HepG2 (cell line): ENCODE measurements around the gene MAMSTR. TPM values are rescaled to one million over a fixed set of nuclear protein-coding genes. Genes with fewer than 3 reads are reported as not detected.
A peak's percentile ranks its signal among the peaks of the same experiment; 100 is the strongest.

ENCODE experiments used
- ATAC-seq: fragments of 200-7000 bp; cut with Tn5 transposase; 3 replicates; pipeline ENCODE4 v1.9.1; 2020; ENCODE audit warnings: mild to moderate bottlenecking, moderate library complexity
- BruUV-seq: library from RNA; stranded (reverse); fragments of 400-500 nt; replicated peaks from 2 replicates; lab custom pipeline; 2021; lab: Mats Ljungman, UMichigan
- CTCF ChIA-PET: fragments of 300-600 bp; formaldehyde crosslinking; extraction: SDS; loops from one replicate; lab custom pipeline; 2021; ENCODE audit warnings: low total read pairs, inconsistent platforms, low intra/inter-chr PET ratio; lab: Yijun Ruan, JAX
- POLR2A ChIA-PET: fragments of 350-600 bp; sonication (Branson Sonifier 250); formaldehyde crosslinking; loops from one replicate; lab custom pipeline; 2020; ENCODE audit warnings: antibody characterized with exemption, inconsistent platforms; lab: Yijun Ruan, JAX
- DNase-seq: peaks from one replicate; pipeline ENCODE4 v3.0.0-alpha.2; 2015; ENCODE audit warnings: low spot score
- FAIRE-seq: peaks from 3 replicates; lab custom pipeline; 2011; peaks lifted over from hg19 to GRCh38; lab: Jason Lieb, UNC
- H2AFZ ChIP-seq: one replicate; pipeline ENCODE4 v1.6.1; 2011; ENCODE audit warnings: low read length, inconsistent platforms
- H3K27ac ChIP-seq: fragments of 300-600 bp; 3 replicates; pipeline ENCODE4 v1.8.0; 2011; ENCODE audit warnings: mixed run types, mild to moderate bottlenecking, mixed read lengths, low read length, inconsistent platforms; ENCODE audit not compliant: insufficient read depth; ENCODE audit errors: extremely low read length
- H3K27me3 ChIP-seq, 2 experiments: fragments of 200-600 bp in 1 of 2; 2 replicates in 1 of 2; 3 replicates in 1 of 2; pipeline versions ENCODE4 v1.6.0 to v1.8.0; 2011; ENCODE audit warnings: low read length in 2 of 2, mild to moderate bottlenecking in 2 of 2, moderate library complexity in 2 of 2, inconsistent platforms in 1 of 2; ENCODE audit not compliant: insufficient read depth in 2 of 2, control insufficient read depth in 1 of 2
- H3K36me3 ChIP-seq, 2 experiments: fragments of 200-600 bp in 1 of 2; replicated peaks in 1 of 2; 2 replicates in 1 of 2; 3 replicates in 1 of 2; pipeline versions ENCODE4 v1.5.1 to v1.8.0; 2011; ENCODE audit warnings: low read length in 2 of 2, inconsistent platforms in 1 of 2; ENCODE audit not compliant: insufficient read depth in 2 of 2, control insufficient read depth in 1 of 2
- H3K4me1 ChIP-seq: 2 replicates; pipeline ENCODE4 v1.5.1; 2012; ENCODE audit warnings: low read length, inconsistent platforms; ENCODE audit not compliant: insufficient read depth
- H3K4me2 ChIP-seq: 2 replicates; pipeline ENCODE4 v1.6.0; 2011; ENCODE audit warnings: low read depth, low read length, inconsistent platforms
- H3K4me3 ChIP-seq, 3 experiments: fragments of 200-600 bp in 1 of 3; sonication (generic), shearing (Covaris generic) in 1 of 3; replicated peaks in 1 of 3; 2 replicates each; pipeline ENCODE4 v1.5.1; 2011 to 2016; ENCODE audit warnings: low read length in 3 of 3, inconsistent platforms in 2 of 3, low read depth in 2 of 3, mild to moderate bottlenecking in 2 of 3, control low read depth in 1 of 3, mixed read lengths in 1 of 3; ENCODE audit not compliant: insufficient read depth in 1 of 3
- H3K79me2 ChIP-seq: one replicate; pipeline ENCODE4 v1.6.1; 2011; ENCODE audit warnings: low read length, inconsistent platforms; ENCODE audit not compliant: insufficient read depth
- H3K9ac ChIP-seq: 2 replicates; pipeline ENCODE4 v1.6.0; 2011; ENCODE audit warnings: mild to moderate bottlenecking, low read depth, low read length, inconsistent platforms; ENCODE audit not compliant: insufficient read depth
- H3K9me3 ChIP-seq: 2 replicates; pipeline ENCODE4 v1.5.1; 2012; ENCODE audit warnings: mild to moderate bottlenecking, low read length
- H4K20me1 ChIP-seq: 2 replicates; pipeline ENCODE4 v1.6.0; 2011; ENCODE audit warnings: inconsistent platforms, mild to moderate bottlenecking, low read length, moderate library complexity; ENCODE audit not compliant: insufficient read depth
- ASH2L ChIP-seq: fragments of 300-600, 200-600 bp; sonication (generic); IDR thresholded peaks from 2 replicates; pipeline ENCODE4 v1.7.0; 2017; ENCODE audit warnings: low read depth, mild to moderate bottlenecking, moderate library complexity, mixed read lengths, low read length; ENCODE audit not compliant: insufficient read length
- CEBPG ChIP-seq: IDR thresholded peaks from 2 replicates; pipeline ENCODE4 v1.6.1; 2016
- DMTF1 ChIP-seq: sonication (generic); formaldehyde crosslinking; IDR thresholded peaks from 2 replicates; pipeline ENCODE4 v1.4.0; 2020; ENCODE audit warnings: mild to moderate bottlenecking, missing genetic modification reagents
- RBFOX2 ChIP-seq: fragments of 200-400 bp; formaldehyde crosslinking; IDR thresholded peaks from 2 replicates; pipeline ENCODE4 v1.6.1; 2017; ENCODE audit warnings: low read depth, mild to moderate bottlenecking, low read length
- ZBTB33 ChIP-seq: sonication (generic); formaldehyde crosslinking; IDR thresholded peaks from 2 replicates; pipeline ENCODE4 v1.4.0; 2020; ENCODE audit warnings: missing genetic modification reagents
- ZNF281 ChIP-seq: sonication (generic); formaldehyde crosslinking; IDR thresholded peaks from 2 replicates; pipeline ENCODE4 v1.4.0; 2020; ENCODE audit warnings: missing genetic modification reagents, borderline replicate concordance
- ZNF567 ChIP-seq: sonication (generic); formaldehyde crosslinking; IDR thresholded peaks from 2 replicates; pipeline ENCODE4 v1.8.1; 2023; ENCODE audit warnings: mild to moderate bottlenecking, missing genetic modification reagents, borderline replicate concordance
- ZSCAN21 ChIP-seq: sonication (generic); formaldehyde crosslinking; IDR thresholded peaks from 2 replicates; pipeline ENCODE4 v1.8.0; 2022; ENCODE audit warnings: mild to moderate bottlenecking, missing genetic modification reagents, moderate library complexity, borderline replicate concordance
- WGBS: methylation state at CpG from one replicate; pipeline ENCODE4 v1.1.6; 2017; ENCODE audit warnings: low lambda C conversion rate; 5-methylcytosine and 5-hydroxymethylcytosine counted together
- in situ Hi-C: cut with HindIII; loops from 2 replicates; pipeline ENCODE4 v1.10.0; 2017; ENCODE audit warnings: low pct_unique_long_range_greater_than_20kb; ENCODE audit not compliant: extremely low pct_ligation_motif_present
- intact Hi-C: fragments of 100-400 bp; cut with micrococcal nuclease; formaldehyde crosslinking; loops from one replicate; pipeline ENCODE4 v1.10.0; 2022; ENCODE audit not compliant: unreplicated experiment
- polyA plus RNA-seq, 8 experiments: library from polyadenylated mRNA; depleted of rRNA in 3 of 8; stranded (reverse) in 7 of 8; unstranded in 1 of 8; fragments of >200 nt; fragmentation: Illumina TruSeq in 4 of 8; extraction: Trizol in 4 of 8; gene quantifications; 2 replicates each; pipeline versions ENCODE4 v1.2.1 to v1.2.3, GENCODE V29; 2011 to 2016; ENCODE audit warnings: low read depth in 4 of 8, missing spikeins in 1 of 8, mixed read lengths in 1 of 8; ENCODE audit not compliant: insufficient read depth in 1 of 8
- total RNA-seq, 5 experiments: library from RNA; depleted of rRNA; stranded (reverse); fragments of >200 nt; fragmentation: Illumina TruSeq; extraction: Trizol; gene quantifications; 2 replicates each; pipeline ENCODE4 v1.2.3, GENCODE V29; 2016; ENCODE audit warnings: low read depth in 1 of 5

The MAMSTR gene
- total and polyA plus RNA-seq, 2 of the 13 experiments (the other 11 are each of a cell fraction or from before 2014, with no cell fraction given), result 2.2 to 2.4 TPM

GRCh38 chr19:48755084-48755641, 35.6 kb upstream of the MAMSTR start, which contains the start of gene FGF21 (continued):
- TF ChIP-seq ZNF281 (CRISPR knock-in tag), result peak; percentile 94
- TF ChIP-seq ASH2L, result no peak
- TF ChIP-seq RBFOX2, result no peak

GRCh38 chr19:48752496-48753365, 33.2 kb upstream of the MAMSTR start, which contains the start of gene FUT1:
FUT1 (minus strand) TSS chr19:48752641; CDS start chr19:48751281, 1,360 bp downstream.
- no peaks in the 10 kb centered on the region for H3K9me3 ChIP-seq
- H3K79me2 ChIP-seq, result no peaks in the 10 kb centered on the region
- H3K36me3 ChIP-seq, result no peaks in the 10 kb centered on the region
- no peak within 1 kb of the TSS for H3K4me2 ChIP-seq
- no peaks in the 10 kb centered on the region for H3K27me3 ChIP-seq
- FAIRE-seq (no peak), DNase-seq (no peak), ATAC-seq (no peak)
- WGBS, result 96% methylated on average over 36 of the region's 73 CpGs
- H3K4me1 ChIP-seq, result peaks cover 42% of the 10 kb centered on the region
- intact Hi-C loops, result no loop called here
- in situ Hi-C loops, result no loop called here
- TF ChIP-seq ZSCAN21 (no peak), ZNF567 (CRISPR knock-in tag) (no peak), CEBPG (CRISPR knock-in tag) (no peak), DMTF1 (CRISPR knock-in tag) (no peak), ZBTB33 (CRISPR knock-in tag) (peak; percentile 96)
- no peak within 1 kb of the TSS for H3K4me3 ChIP-seq
- no TSS peak for BruUV-seq
- CTCF ChIA-PET, result no interaction called here
- H3K9ac ChIP-seq, result no peak within 1 kb of the TSS
- no peak within 1 kb of the TSS for H2AFZ ChIP-seq
- no peaks in the 10 kb centered on the region for H4K20me1 ChIP-seq
- no peak within 1 kb of the TSS for H3K27ac ChIP-seq
- POLR2A ChIA-PET, result no interaction called here
